ENCODE results near the gene RMI1.

GRCh38 chr9:83957248-83957513, 23.4 kb upstream of the RMI1 start:
- TF ChIP-seq CTCF (IDR thresholded peaks at IDR 0.05): no peak
- TF ChIP-seq POLR2A (IDR thresholded peaks at IDR 0.05): no peak

Measured in Peyer's patch (tissue), 4 donors.